NCI-H2029 treated with DMSO at 0.1 percent for 48 hours (cell line): ENCODE data around the gene PRMT7.

Source experiments
- DNase-seq: peaks from one replicate; lab custom pipeline; 2025; lab: John Stamatoyannopoulos, UW

PRMT7 gene

GRCh38 chr16:68396481-68396880, 85.7 kb downstream of the PRMT7 start:
- no peak for DNase-seq

GRCh38 chr16:68397710-68398201, 86.9 kb downstream of the PRMT7 start:
- no peak for DNase-seq

GRCh38 chr16:68399456-68399855, 88.6 kb downstream of the PRMT7 start:
- no peak for DNase-seq

- no peak for DNase-seq
Measured at GRCh38 chr16:68400083-68400923, 89.5 kb downstream of the PRMT7 start.

- no peak for DNase-seq
Measured at GRCh38 chr16:68400924-68401460, 90.2 kb downstream of the PRMT7 start.

GRCh38 chr16:68401871-68402747, 91.3 kb downstream of the PRMT7 start:
- DNase-seq = no peak

- no peak for DNase-seq
Measured at GRCh38 chr16:68402748-68403040, 91.9 kb downstream of the PRMT7 start.

GRCh38 chr16:68403177-68403576, 92.4 kb downstream of the PRMT7 start:
- no peak for DNase-seq

- DNase-seq = no peak
Measured at GRCh38 chr16:68403704-68404103, 92.9 kb downstream of the PRMT7 start.

- no peak for DNase-seq
Measured at GRCh38 chr16:68404736-68405345, 94.0 kb downstream of the PRMT7 start.

GRCh38 chr16:68406458-68407152, 95.8 kb downstream of the PRMT7 start:
- DNase-seq = no peak
